Measurements from ENCODE around the gene EXOC3L1.
A peak's percentile ranks its signal among the peaks of the same experiment; 100 is the strongest.

Gene EXOC3L1

GRCh38 chr16:67216612-67217490 is 26.9 kb upstream of the EXOC3L1 start:
- no peak for DNase-seq

GRCh38 chr16:67215706-67216105 is 25.8 kb upstream of the EXOC3L1 start:
- DNase-seq = no peak

- DNase-seq = no peak
These were observed 23.5 kb upstream of the EXOC3L1 start for GRCh38 chr16:67213197-67214019.

- no peak for DNase-seq
These were observed 22.8 kb upstream of the EXOC3L1 start for GRCh38 chr16:67212766-67213165.

- no peak for DNase-seq
These were observed 21.7 kb upstream of the EXOC3L1 start for GRCh38 chr16:67211674-67212073.

- peak; percentile 1 for DNase-seq
These were observed 20.4 kb upstream of the EXOC3L1 start for GRCh38 chr16:67210069-67210937.

GRCh38 chr16:67209565-67209964 is 19.6 kb upstream of the EXOC3L1 start:
- no peak for DNase-seq

- DNase-seq = no peak
These were observed 18.4 kb upstream of the EXOC3L1 start for GRCh38 chr16:67208154-67208896.

- DNase-seq = no peak
These were observed 17.5 kb upstream of the EXOC3L1 start for GRCh38 chr16:67207249-67208091.

- no peak for DNase-seq
These were observed 16.9 kb upstream of the EXOC3L1 start for GRCh38 chr16:67206838-67207248.

- no peak for DNase-seq
These were observed 16.3 kb upstream of the EXOC3L1 start for GRCh38 chr16:67206129-67206837.

GRCh38 chr16:67204076-67204475 is 14.1 kb upstream of the EXOC3L1 start:
- no peak for DNase-seq

GRCh38 chr16:67202956-67203493 is 13.1 kb upstream of the EXOC3L1 start:
- no peak for DNase-seq

- DNase-seq = no peak
These were observed 12.5 kb upstream of the EXOC3L1 start for GRCh38 chr16:67202426-67202825.

GRCh38 chr16:67201411-67202345 is 11.7 kb upstream of the EXOC3L1 start:
- DNase-seq = no peak

- DNase-seq = no peak
These were observed 10.6 kb upstream of the EXOC3L1 start for GRCh38 chr16:67200491-67200890.

- no peak for DNase-seq
These were observed 9.9 kb upstream of the EXOC3L1 start for GRCh38 chr16:67199808-67200198.

- peak; percentile 23 for DNase-seq
These were observed 9.3 kb upstream of the EXOC3L1 start, which contains the start of gene ELMO3 for GRCh38 chr16:67199011-67199807. ELMO3 (plus strand) TSS chr16:67199131; CDS start chr16:67199327, 196 bp downstream.

Measured in DMS79 treated with DMSO at 0.1 percent for 48 hours (cell line).